Activated CD8-positive, alpha-beta memory T cell treated with anti-CD3 and anti-CD28 coated beads, Interleukin-2, amount 50 U/mL, for 24 hours (primary cell): ENCODE measurements around the gene PIF1.

Experiments used
- DNase-seq: peaks from one replicate; pipeline ENCODE4 v3.0.0-alpha.2; 2020; ENCODE audit errors: extremely low read depth

The PIF1 gene, protein sequence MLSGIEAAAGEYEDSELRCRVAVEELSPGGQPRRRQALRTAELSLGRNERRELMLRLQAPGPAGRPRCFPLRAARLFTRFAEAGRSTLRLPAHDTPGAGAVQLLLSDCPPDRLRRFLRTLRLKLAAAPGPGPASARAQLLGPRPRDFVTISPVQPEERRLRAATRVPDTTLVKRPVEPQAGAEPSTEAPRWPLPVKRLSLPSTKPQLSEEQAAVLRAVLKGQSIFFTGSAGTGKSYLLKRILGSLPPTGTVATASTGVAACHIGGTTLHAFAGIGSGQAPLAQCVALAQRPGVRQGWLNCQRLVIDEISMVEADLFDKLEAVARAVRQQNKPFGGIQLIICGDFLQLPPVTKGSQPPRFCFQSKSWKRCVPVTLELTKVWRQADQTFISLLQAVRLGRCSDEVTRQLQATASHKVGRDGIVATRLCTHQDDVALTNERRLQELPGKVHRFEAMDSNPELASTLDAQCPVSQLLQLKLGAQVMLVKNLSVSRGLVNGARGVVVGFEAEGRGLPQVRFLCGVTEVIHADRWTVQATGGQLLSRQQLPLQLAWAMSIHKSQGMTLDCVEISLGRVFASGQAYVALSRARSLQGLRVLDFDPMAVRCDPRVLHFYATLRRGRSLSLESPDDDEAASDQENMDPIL

DNA sequence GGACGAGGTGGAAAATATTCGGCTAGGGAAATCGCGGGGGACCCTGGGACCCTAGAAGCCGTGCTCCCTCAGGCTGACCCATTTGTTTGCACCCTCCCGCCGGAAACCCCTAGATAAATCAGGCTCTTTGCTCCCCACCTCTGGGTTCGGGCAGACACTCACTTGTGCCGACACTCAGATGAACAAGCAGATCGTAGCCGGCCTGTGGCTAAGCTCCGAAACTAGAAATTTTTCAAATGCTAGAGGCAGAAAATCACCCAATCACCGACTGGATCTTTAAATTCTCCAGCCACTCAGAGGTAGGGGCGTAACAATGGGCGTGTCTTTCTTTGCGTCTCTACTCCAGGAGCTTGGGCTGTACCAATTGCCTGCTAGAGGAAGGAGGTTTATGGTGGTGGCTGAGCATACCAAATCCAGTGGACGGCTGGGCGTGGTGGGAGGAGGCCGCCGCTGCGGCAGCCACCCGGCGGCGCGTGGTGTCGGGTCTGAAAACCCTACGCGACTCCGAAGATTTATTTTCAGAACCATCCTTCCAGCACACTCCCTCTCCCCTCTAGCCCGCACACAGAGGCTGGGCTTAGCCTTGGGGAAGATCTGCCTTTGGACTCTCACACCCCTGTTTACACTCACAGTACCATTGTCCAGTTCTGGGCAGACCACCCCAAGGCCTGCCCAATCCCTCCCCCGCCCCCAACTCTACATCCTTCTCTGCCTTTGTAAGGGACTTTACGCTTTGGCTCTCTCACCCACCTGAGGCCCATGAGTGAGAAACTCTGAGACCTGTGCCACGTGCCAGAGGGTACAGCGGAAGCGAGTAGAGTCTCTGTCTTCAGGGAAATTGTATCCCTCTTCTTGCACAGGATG is at the start of gene PIF1:
Gene PIF1, minus strand, starts transcription at position 217 of the 864 bp plus-strand sequence. CDS start 1,312 bp downstream, outside the sequence.
- DNase-seq, result peak; percentile 79

DNA sequence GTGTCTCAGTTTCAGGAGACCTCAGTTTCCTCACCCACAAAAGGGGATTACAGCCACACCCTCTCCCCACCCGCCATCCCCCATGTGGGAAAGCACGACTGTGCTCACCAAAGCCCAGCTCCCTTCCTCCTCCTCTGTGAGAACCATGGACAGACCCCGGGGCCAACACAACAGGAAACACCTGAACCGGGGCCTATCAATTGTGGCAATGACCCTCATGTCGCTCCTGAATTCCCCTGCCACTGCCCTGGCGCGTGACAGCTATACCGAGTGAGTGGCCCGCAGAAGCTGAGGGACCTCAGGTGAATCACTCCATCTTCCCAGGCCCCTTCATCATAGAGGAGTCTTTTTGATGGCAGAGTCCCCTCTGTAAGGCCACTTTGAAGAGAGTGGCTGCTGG is 44.9 kb upstream of the PIF1 start:
- no peak for DNase-seq

DNA sequence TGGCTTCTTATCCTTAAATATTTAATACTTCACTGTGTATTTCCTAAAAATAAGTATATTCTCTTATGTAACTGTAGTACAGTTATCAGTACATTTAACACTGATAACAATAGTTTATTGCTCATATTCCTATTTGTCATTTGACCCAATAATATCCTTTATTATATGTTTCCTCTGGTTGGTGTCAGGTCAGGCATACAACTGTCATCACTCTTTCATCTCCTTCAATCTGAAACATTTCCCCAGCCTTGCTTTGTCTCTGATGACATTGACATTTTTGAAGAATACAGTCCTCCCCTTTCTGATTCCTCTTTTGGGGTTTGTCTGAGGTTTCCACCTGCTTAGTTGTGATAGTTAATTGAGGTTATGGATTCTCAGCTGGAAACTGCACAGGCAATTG is 44.1 kb upstream of the PIF1 start:
- DNase-seq, result no peak

DNA sequence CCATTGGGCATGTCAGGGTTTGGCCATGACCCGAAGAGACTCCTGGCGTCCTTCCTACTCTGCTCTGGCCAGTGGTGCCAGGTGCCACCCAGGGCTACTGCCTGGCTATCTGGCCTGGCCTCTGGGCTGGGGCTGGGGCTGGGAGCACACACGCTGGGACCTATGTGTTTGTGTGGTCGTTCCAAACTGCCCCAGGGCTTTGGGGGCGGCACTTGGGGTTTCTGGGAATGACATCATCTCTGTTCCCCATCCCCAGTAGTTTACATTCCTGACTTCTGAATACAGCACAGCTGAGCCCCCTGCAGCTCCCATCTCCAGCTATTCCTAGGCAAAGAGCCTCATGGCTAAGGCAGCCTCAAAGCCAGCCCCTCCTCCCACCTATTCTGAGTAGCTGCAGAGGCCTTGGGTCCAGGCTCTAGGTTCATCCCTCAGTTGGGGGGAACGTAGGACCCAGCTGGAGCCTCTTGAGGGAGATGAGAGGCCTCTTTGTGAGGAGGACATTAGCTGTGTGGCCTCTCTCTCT is 40.6 kb upstream of the PIF1 start:
- DNase-seq, result no peak

DNA sequence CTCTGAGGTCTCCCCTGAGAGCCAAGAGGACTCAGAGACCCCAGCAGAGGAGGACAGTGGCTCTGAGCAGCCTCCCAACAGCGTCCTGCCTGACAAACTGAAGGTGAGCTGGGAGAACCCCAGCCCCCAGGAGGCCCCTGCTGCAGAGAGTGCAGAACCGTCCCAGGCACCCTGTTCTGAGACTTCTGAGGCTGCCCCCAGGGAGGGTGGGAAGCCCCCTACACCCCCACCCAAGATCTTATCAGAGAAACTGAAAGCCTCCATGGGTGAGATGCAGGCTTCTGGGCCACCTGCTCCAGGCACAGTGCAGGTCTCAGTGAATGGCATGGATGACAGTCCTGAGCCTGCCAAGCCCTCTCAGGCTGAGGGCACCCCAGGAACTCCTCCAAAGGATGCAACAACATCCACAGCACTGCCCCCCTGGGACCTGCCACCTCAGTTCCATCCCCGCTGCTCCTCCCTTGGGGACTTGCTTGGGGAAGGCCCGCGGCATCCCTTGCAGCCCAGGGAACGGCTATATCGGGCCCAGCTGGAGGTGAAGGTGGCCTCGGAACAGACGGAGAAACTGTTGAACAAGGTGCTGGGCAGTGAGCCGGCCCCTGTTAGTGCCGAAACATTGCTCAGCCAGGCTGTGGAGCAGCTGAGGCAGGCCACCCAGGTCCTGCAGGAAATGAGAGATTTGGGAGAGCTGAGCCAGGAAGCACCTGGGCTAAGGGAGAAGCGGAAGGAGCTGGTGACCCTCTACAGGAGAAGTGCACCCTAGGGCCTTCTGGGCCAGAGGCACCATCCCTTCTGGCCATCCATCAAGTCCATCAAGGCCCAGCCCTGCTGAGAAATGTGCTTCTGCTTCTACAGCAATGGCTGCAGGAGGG is 39.9 kb upstream of the PIF1 start:
- DNase-seq, result no peak

GRCh38 chr15:64864068-64864467 is 38.6 kb upstream of the PIF1 start:
- DNase-seq, result no peak

- no peak for DNase-seq
These were observed 37.0 kb upstream of the PIF1 start for GRCh38 chr15:64862408-64862807.

- no peak for DNase-seq
These were observed 36.5 kb upstream of the PIF1 start for GRCh38 chr15:64861960-64862359.

DNA sequence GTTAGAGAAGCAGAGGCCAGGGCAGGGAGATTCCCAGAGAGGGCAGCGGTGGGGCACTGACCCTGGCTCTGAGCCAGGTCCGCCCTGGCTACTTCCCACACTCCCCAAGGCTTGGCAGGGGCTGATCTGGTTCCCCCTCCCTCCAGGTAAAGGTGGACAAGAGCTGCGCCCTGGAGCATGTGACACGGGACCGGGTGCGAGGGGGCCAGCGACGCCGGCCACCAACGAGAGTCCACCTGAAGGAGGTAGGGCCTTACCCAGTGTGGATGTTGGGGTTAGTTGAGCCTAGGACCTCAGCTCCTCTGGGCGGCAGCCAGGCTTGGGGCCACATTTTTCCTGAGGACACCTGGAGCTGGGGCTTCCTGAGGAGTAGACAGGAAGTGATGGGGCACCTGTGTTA is 35.9 kb upstream of the PIF1 start:
- no peak for DNase-seq

DNA sequence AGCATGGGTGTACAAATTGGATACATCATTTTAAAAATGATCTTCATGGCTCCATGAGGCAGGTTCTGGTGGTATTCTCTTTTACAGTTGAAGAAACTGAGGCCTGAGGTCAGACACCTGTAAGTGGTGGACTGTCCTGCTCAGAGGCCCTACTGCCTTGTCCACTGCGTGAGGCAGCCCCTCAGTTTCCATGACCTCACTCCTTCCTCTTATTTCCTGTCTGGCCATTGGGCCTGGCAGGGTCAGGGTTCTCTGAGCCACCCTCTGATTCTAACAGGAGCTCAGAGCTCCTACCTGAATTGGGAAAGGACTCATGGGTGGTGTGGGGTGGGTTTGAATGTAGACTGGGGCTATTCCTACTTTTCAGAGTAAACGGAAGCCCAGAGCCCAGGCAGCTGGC is 33.8 kb upstream of the PIF1 start:
- DNase-seq, result no peak

- DNase-seq, result no peak
These were observed 32.7 kb upstream of the PIF1 start for GRCh38 chr15:64858021-64858575.

GRCh38 chr15:64857421-64857820 is 32.0 kb upstream of the PIF1 start:
- no peak for DNase-seq

DNA sequence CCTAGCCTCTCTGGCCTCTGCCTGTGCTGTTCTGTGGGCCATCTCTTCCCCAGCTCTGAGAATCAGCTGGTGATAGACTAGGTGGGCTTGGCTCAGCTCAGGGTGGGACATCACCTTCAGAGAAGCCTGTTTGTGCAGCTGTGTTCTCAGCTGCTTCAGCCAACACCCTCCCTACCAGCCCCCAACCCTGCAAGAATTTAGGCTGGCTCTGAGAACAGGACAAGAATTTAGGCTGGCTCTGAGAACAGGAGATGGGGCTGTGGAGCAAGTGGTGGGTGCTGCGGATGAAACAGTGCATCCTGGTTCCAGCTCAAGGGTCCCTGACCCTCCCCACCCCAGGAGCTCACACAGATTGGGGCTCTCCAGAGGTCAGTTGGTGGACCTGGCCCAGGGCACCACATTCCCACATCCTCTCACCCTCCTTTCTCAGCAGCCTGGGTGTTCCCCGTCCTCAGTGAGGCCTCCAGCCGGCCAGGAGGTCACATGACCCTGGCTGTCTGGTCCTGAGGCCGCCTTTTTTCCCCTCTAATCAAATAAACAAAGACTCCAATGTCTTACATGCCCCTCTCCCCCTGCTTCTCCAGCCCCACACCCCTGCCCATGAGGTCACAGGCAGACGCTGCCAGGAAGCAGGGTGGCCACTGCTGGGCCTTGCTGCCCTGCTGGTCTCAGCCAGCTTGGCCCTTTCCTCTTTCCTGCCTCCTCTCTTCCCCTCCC is 31.1 kb upstream of the PIF1 start:
- DNase-seq, result no peak

DNA sequence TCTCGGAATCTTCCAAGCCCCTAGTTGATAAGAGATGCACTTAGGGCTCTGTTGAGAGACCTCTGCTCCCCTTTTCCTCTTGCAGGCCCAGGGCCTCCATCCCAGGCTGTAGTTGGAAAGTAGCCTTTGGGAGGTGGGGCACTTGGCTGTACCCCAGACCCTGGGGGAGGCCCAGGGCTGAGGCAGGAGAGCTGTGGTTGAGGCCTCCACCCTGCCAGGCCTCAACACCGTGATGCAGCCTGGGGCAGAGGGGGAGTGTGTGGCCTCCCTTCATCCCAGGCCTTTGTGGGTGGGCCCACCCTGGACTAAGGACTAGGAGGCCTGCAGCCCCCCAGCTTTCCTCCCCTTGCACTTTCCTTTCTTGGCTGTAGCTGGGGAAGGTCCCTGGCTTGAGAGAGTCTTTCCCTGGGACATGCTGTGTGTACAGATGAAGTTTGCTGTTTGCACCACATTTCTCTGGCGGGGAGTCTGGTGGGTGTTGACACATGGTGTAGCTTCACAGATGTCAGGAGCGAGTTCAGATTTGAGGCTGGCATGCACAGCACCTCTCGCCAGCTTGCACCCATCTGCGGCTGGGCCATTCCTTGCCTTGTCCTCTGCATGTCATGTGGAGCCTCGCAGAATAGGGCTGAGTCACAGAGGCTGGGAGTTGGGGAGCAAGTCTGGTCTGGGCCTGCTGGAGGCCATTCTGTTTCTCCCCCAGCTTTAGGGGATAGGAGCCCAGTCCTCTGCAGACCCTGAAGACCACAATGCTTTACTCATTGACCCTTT is 29.9 kb upstream of the PIF1 start:
- no peak for DNase-seq

DNA sequence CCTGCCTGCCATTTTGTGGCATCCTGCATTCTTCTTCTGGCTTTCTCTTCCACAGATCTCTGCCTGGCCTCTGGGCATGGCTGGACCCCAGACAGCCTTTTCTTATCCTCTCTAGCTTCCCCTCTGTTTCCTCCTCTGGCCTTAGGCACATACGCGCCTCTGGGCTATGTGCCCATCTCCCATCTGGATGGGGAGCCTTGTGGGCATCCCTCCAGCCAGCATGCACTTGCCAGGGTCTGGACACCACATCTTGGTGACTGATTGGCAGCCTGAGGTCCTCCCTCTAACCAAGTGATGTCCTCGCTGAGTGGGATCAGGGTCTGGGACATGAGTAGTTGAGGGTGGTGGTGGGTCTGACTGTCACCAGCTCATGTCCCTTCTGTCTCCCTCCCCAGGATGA is 29.1 kb upstream of the PIF1 start:
- DNase-seq, result no peak

DNA sequence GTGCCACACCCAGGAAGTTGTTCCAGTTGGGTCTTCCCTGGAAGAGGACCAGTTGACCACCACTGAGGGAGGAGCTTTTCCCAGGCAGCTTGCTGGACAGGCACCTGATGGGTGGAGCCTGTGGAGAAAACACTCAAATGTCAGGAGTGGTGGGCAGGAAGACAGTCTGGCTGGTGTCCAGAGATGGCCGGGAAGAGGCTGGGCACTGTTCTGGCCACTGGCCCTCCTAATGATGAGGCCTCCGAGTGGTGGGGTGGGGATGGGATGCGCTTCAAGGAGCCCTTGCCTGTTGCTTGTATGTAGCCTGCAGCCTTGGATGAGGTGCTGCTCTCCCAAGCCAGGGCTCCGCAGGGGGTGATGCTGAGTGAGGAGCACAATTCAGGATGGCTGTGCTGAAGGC is 28.6 kb upstream of the PIF1 start:
- DNase-seq, result no peak

- DNase-seq, result no peak
These were observed 26.0 kb upstream of the PIF1 start for GRCh38 chr15:64851503-64851840.

DNA sequence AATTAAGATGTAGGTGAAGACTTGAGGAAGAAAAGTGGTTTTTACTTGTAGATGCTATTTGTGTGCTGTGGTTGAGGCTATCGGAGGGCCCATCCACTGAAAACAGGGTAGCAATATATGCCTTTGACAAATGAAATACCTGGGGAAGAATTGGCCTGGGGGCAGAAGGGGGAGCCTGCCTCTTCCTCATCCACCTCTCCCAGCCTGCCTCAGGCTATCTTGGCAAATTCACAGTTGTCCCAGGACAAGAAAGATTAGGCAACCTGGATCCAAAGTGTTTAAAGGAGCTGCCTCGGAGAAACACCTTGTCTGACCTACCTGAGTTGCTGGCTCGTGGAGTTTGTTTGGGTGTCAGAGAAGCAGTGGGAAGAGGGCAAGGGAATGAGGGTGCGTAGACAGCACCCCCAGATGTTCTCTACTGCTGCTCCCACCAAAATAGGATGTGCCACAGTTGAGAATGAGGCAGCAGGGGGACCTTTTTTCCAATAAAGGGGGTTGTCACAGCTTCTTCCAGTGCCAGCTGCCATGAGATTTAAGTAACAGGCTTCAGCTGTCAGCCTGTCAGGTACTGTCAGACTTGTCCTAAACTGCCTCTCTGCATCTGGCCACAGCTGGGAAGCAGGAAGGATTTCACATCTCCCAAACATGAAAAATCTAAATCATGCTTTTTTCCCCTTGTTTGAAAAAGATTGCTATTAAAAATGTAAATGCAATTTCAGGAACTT is 25.5 kb upstream of the PIF1 start:
- no peak for DNase-seq
